ENCODE results near the gene PARD3B.

DNA sequence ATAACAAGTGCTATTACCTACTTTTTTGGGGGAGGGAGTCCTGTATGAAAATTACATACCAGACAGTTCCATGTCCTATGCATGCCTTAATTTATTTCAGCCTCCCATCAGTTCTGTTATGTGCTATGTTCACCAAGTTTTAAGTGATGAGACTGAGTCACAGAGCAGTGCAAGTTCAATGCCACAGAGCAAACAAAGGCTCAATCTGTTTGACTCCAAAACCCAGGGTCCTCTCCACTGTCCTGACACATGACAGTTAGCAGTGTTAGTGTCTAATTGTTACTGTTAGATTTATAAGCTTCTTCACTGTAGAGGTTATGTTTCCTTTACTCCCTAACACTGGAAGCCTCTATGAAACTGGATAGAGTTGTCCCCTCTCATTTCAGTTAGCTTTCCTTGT, 498.0 kb downstream of the PARD3B start:
- TF ChIP-seq CTCF (IDR thresholded peaks at IDR 0.05 in 2 of 3, conservative IDR thresholded peaks at IDR 0.05 in 1 of 3; ENCODE audit: borderline replicate concordance in 1 of 3, insufficient read depth in 1 of 3, low read depth in 2 of 3, low read length in 2 of 3) (no peak), YY1 (IDR thresholded peaks at IDR 0.05; ENCODE audit: extremely low read depth, insufficient replicate concordance, low read depth, low read length) (no peak), SP1 (IDR thresholded peaks at IDR 0.05; ENCODE audit: low read depth) (no peak), POLR2A (IDR thresholded peaks at IDR 0.05; ENCODE audit: borderline replicate concordance, extremely low read depth, insufficient read depth, insufficient read length) (no peak), MAX (IDR thresholded peaks at IDR 0.05) (no peak), CEBPB (IDR thresholded peaks at IDR 0.05; ENCODE audit: low read depth) (no peak)
